Endothelial cell (in vitro differentiated cells): ENCODE results near the gene MRPS31. TPM values are rescaled to one million over a fixed set of nuclear protein-coding genes. Genes with fewer than 3 reads are reported as not detected.
A peak's percentile ranks its signal among the peaks of the same experiment; 100 is the strongest.

ENCODE experiments used
- DNase-seq: peaks from one replicate; pipeline ENCODE4 v3.0.0; 2021; ENCODE audit warnings: low spot score
- H3K27ac Mint-ChIP-seq: one replicate; pipeline ENCODE4 v1.8.0; 2021; ENCODE audit warnings: mixed read lengths, inconsistent platforms; ENCODE audit not compliant: unreplicated experiment
- H3K27me3 Mint-ChIP-seq: one replicate; pipeline ENCODE4 v1.8.0; 2021; ENCODE audit warnings: mild to moderate bottlenecking, moderate library complexity, mixed read lengths, inconsistent platforms; ENCODE audit not compliant: unreplicated experiment
- H3K36me3 Mint-ChIP-seq: one replicate; pipeline ENCODE4 v1.8.0; 2021; ENCODE audit warnings: mild to moderate bottlenecking, low read depth, mixed read lengths, inconsistent platforms; ENCODE audit not compliant: unreplicated experiment
- H3K4me1 Mint-ChIP-seq: one replicate; pipeline ENCODE4 v1.8.0; 2021; ENCODE audit warnings: mild to moderate bottlenecking, mixed read lengths, inconsistent platforms; ENCODE audit not compliant: unreplicated experiment
- H3K4me3 Mint-ChIP-seq: one replicate; pipeline ENCODE4 v1.8.0; 2021; ENCODE audit warnings: mild to moderate bottlenecking, mixed read lengths, inconsistent platforms; ENCODE audit not compliant: unreplicated experiment
- H3K9me3 Mint-ChIP-seq: one replicate; pipeline ENCODE4 v1.8.0; 2021; ENCODE audit warnings: mixed read lengths, inconsistent platforms; ENCODE audit not compliant: unreplicated experiment
- total RNA-seq: library from RNA; stranded (reverse); fragmentation: NEBNext Ultra II Directional; extraction: Animal tissue kit (Norgen Biotek cat#: 25700); gene quantifications from one replicate; pipeline ENCODE4 v1.2.1, GENCODE V29; 2021; ENCODE audit not compliant: unreplicated experiment
- TF ChIP-seq, protein P1 (sequence below): fragments of 200-600 bp; sonication (generic); IDR thresholded peaks from one replicate; pipeline ENCODE4 v1.5.0; 2021; ENCODE audit warnings: antibody characterized with exemption; ENCODE audit not compliant: unreplicated experiment

MRPS31 gene
- total RNA-seq, 1 donor from 2014 or later, result 16.7 TPM

DNA sequence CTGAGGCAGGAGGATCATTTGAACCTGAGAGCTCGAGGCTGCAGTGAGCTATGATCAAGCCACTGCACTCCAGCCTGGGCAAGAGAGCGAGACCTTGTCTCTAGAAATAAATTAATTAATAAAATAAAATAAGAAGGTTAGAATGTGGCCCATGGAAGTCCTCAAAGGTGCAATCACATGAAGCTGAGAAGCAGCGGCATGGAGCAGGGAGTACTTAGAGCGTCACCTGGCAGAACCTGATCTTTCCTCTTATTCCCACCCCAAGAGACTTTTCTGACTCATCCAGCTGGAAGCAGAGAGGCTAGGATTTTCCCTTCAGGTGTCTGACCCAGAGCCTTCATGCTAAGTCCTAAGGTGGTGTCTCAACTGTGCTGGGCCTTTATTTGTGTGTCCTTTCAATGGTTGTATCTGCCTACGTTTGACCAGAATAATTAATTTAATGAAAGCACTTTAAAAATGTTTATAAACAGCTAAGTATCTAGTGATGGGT is 8.9 kb upstream of the MRPS31 start:
- H3K9me3 Mint-ChIP-seq, result no peaks in the 10 kb centered on the region
- TF ChIP-seq, protein P1, sequence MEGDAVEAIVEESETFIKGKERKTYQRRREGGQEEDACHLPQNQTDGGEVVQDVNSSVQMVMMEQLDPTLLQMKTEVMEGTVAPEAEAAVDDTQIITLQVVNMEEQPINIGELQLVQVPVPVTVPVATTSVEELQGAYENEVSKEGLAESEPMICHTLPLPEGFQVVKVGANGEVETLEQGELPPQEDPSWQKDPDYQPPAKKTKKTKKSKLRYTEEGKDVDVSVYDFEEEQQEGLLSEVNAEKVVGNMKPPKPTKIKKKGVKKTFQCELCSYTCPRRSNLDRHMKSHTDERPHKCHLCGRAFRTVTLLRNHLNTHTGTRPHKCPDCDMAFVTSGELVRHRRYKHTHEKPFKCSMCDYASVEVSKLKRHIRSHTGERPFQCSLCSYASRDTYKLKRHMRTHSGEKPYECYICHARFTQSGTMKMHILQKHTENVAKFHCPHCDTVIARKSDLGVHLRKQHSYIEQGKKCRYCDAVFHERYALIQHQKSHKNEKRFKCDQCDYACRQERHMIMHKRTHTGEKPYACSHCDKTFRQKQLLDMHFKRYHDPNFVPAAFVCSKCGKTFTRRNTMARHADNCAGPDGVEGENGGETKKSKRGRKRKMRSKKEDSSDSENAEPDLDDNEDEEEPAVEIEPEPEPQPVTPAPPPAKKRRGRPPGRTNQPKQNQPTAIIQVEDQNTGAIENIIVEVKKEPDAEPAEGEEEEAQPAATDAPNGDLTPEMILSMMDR, result no peak
- H3K4me1 Mint-ChIP-seq, result peaks cover 10% of the 10 kb centered on the region
- peaks cover 1% of the 10 kb centered on the region for H3K27me3 Mint-ChIP-seq
- no peak overlapping the region for H3K27ac Mint-ChIP-seq
- H3K36me3 Mint-ChIP-seq, result no peaks in the 10 kb centered on the region
- DNase-seq, result no peak
- no peak overlapping the region for H3K4me3 Mint-ChIP-seq

DNA sequence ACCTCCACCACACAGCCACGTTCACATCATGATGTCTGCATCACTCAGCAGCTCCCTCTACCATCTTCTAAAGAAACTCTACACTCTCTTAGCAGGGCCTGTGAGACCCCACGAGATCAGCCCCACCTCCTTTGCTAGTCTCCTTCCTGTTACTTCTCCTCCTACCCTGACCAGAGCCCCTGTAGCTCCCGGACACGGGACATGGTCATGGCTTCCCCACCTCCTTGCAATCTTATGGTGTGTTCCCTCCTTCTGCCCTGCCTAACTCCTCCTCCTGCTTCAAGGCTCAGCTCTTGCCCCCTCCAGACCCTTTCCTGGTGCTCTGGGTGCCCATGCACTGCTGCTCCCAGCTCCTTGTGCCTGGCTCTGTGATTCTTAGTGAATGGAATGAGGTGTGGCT is 8.1 kb upstream of the MRPS31 start:
- Mint-ChIP-seq H3K27me3 (peaks cover 1% of the 10 kb centered on the region), H3K27ac (no peak overlapping the region), H3K9me3 (no peaks in the 10 kb centered on the region), H3K4me3 (no peak overlapping the region), H3K36me3 (no peaks in the 10 kb centered on the region), H3K4me1 (peaks cover 10% of the 10 kb centered on the region)
- TF ChIP-seq, protein P1, result no peak
- no peak for DNase-seq

DNA sequence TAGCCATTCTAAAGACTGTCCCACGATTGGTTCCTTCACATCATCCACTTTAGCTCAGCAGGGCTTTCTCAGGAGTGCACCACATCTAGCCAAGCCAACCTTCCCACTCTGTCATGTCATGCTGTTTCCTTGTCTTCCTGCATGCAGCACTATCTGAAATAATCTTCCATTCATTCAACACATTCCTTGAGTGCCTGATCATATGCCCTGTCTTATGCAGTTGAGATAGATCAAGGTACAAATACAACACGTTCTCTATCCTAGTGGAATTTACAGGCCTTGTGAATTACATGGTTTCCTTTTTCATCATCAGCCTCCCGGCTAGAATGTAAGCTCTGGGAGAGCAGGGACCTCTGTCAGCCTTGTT is 6.8 kb upstream of the MRPS31 start:
- Mint-ChIP-seq H3K27ac (no peak overlapping the region), H3K4me3 (no peak overlapping the region), H3K9me3 (no peaks in the 10 kb centered on the region), H3K4me1 (peaks cover 10% of the 10 kb centered on the region), H3K36me3 (no peaks in the 10 kb centered on the region), H3K27me3 (peaks cover 1% of the 10 kb centered on the region)
- no peak for DNase-seq
- TF ChIP-seq, protein P1, result no peak

DNA sequence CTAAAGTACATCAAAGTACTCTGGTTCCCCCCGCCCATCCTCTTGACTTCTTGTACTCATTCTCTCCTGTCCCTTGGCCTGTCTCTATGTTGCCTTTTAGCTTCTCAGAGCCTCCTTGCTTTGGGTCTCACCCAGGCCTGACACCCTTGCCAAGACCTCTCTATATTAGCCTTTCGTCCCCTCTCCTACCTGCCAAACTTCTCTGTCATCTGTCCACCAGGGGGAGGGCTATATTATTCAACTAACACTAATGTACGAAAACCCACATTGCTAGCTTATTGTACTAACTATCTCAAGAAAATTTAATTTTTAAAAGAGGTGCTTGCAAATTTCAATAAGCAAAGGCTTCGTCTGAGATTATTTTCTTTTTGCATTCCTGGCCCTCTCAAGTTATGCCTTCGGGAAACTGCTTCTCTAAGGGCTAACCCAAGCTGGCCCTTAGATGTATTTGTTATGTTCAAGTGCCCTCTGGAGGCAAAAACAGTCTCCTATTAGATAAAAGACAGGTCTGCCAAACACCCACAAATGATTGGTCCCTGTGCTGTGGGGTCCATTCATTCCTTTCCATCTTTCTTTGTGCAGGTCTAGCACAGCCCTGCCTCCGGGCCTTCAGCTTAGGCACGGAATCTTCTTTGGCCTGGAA is 6.3 kb upstream of the MRPS31 start:
- DNase-seq, result peak; percentile 41
- H3K9me3 Mint-ChIP-seq, result no peaks in the 10 kb centered on the region
- no peak overlapping the region for H3K4me3 Mint-ChIP-seq
- H3K4me1 Mint-ChIP-seq, result peaks cover 10% of the 10 kb centered on the region
- H3K27me3 Mint-ChIP-seq, result peaks cover 1% of the 10 kb centered on the region
- TF ChIP-seq, protein P1, result peak; percentile 89
- H3K36me3 Mint-ChIP-seq, result no peaks in the 10 kb centered on the region
- H3K27ac Mint-ChIP-seq, result no peak overlapping the region

DNA sequence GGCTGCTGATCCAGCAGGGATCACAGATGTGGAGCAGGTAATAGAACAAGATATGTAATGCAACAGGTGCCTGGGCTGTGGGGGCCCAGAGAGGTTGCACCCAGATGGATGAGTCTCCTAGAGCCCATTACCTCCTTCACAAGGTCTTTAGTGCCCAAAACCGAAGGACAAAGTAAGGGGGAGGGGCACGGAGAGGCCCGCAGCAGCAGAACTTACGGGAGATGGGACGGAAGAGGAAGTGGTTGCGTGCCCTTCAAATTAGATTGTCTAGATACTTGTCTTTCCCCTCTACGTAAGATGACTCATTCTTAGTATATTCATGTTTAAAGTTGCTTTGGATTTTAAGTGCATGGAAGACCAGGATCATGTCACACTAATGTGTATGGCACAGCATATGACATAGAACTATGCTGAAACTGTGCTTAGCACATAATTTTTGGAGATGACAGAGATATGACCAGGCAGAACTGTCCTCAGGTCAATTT is 5.7 kb upstream of the MRPS31 start:
- Mint-ChIP-seq H3K4me3 (no peak overlapping the region), H3K27me3 (peaks cover 1% of the 10 kb centered on the region), H3K27ac (no peak overlapping the region), H3K4me1 (peaks cover 10% of the 10 kb centered on the region), H3K36me3 (no peaks in the 10 kb centered on the region), H3K9me3 (no peaks in the 10 kb centered on the region)
- TF ChIP-seq, protein P1, result no peak
- DNase-seq, result no peak
